ENCODE measurements around the gene PTPRN2.

PTPRN2 gene

GRCh38 chr7:158077151-158077840, 510.3 kb downstream of the PTPRN2 start:
- DNase-seq = no peak

GRCh38 chr7:158076656-158077055, 511.0 kb downstream of the PTPRN2 start:
- DNase-seq = no peak

- no peak for DNase-seq
These were observed 511.4 kb downstream of the PTPRN2 start for GRCh38 chr7:158076215-158076614.

GRCh38 chr7:158075633-158076001, 512.0 kb downstream of the PTPRN2 start:
- no peak for DNase-seq

GRCh38 chr7:158074896-158075632, 512.6 kb downstream of the PTPRN2 start:
- DNase-seq = no peak

- DNase-seq = no peak
These were observed 513.5 kb downstream of the PTPRN2 start for GRCh38 chr7:158073845-158074840.

GRCh38 chr7:158072991-158073730, 514.5 kb downstream of the PTPRN2 start:
- DNase-seq = no peak

- DNase-seq = no peak
These were observed 517.3 kb downstream of the PTPRN2 start for GRCh38 chr7:158070222-158070920.

GRCh38 chr7:158068853-158069252, 518.8 kb downstream of the PTPRN2 start:
- DNase-seq = no peak

GRCh38 chr7:158067931-158068482, 519.6 kb downstream of the PTPRN2 start:
- DNase-seq = no peak

- DNase-seq = no peak
These were observed 520.2 kb downstream of the PTPRN2 start for GRCh38 chr7:158067219-158067930.

GRCh38 chr7:158066085-158066484, 521.5 kb downstream of the PTPRN2 start:
- DNase-seq = no peak

GRCh38 chr7:158065340-158065739, 522.3 kb downstream of the PTPRN2 start:
- no peak for DNase-seq

- no peak for DNase-seq
These were observed 523.0 kb downstream of the PTPRN2 start for GRCh38 chr7:158064631-158065030.

- no peak for DNase-seq
These were observed 523.6 kb downstream of the PTPRN2 start for GRCh38 chr7:158063850-158064610.

- no peak for DNase-seq
These were observed 525.0 kb downstream of the PTPRN2 start for GRCh38 chr7:158062661-158063060.

GRCh38 chr7:158061884-158062656, 525.6 kb downstream of the PTPRN2 start:
- no peak for DNase-seq

GRCh38 chr7:158061026-158061630, 526.5 kb downstream of the PTPRN2 start:
- no peak for DNase-seq

- DNase-seq = no peak
These were observed 527.4 kb downstream of the PTPRN2 start for GRCh38 chr7:158060216-158060615.

Measured in inflammatory macrophage (primary cell).